ENCODE results near the gene SCN7A. TPM values are rescaled to one million over a fixed set of nuclear protein-coding genes. Genes with fewer than 3 reads are reported as not detected.
"Not testable (repeated sequence)": the region's sequence is repeated elsewhere in the genome, so short reads cannot be mapped to it uniquely, and the experiment has no call there.

Gene SCN7A
- total RNA-seq, 1 donor from 2014 or later = not detected

- intact Hi-C loops (cut with micrococcal nuclease) = no loop called here
These were observed 39.9 kb downstream of the SCN7A start for GRCh38 chr2:166454006-166454595.

- intact Hi-C loops (cut with micrococcal nuclease) = no loop called here
These were observed 42.6 kb downstream of the SCN7A start for GRCh38 chr2:166451468-166451867.

GRCh38 chr2:166449439-166449838 is 44.6 kb downstream of the SCN7A start:
- intact Hi-C loops (cut with micrococcal nuclease) = no loop called here

- intact Hi-C loops (cut with micrococcal nuclease) = no loop called here
These were observed 45.9 kb downstream of the SCN7A start for GRCh38 chr2:166448106-166448505.

GRCh38 chr2:166444306-166444705 is 49.7 kb downstream of the SCN7A start:
- intact Hi-C loops (cut with micrococcal nuclease) = no loop called here

- intact Hi-C loops (cut with micrococcal nuclease) = no loop called here
These were observed 53.7 kb downstream of the SCN7A start for GRCh38 chr2:166440313-166440712.

- intact Hi-C loops (cut with micrococcal nuclease) = no loop called here
These were observed 55.0 kb downstream of the SCN7A start for GRCh38 chr2:166439078-166439477.

- intact Hi-C loops (cut with micrococcal nuclease) = no loop called here
These were observed 57.1 kb downstream of the SCN7A start for GRCh38 chr2:166436976-166437375.

GRCh38 chr2:166436189-166436588 is 57.9 kb downstream of the SCN7A start:
- intact Hi-C loops (cut with micrococcal nuclease) = no loop called here

- intact Hi-C loops (cut with micrococcal nuclease) = no loop called here
These were observed 59.6 kb downstream of the SCN7A start for GRCh38 chr2:166434491-166434890.

GRCh38 chr2:166433457-166433856 is 60.6 kb downstream of the SCN7A start:
- intact Hi-C loops (cut with micrococcal nuclease) = no loop called here

GRCh38 chr2:166432331-166432730 is 61.7 kb downstream of the SCN7A start:
- intact Hi-C loops (cut with micrococcal nuclease) = no loop called here

- intact Hi-C loops (cut with micrococcal nuclease) = no loop called here
These were observed 69.2 kb downstream of the SCN7A start for GRCh38 chr2:166424841-166425240.

GRCh38 chr2:166419616-166419934 is 74.5 kb downstream of the SCN7A start:
- intact Hi-C loops (cut with micrococcal nuclease) = loop anchor here (5.0 kb wide), 1 partner anchor 52 kb away; no protein-coding TSS in a partner anchor

- intact Hi-C loops (cut with micrococcal nuclease) = loop anchor here (5.0 kb wide), 1 partner anchor 52 kb away; no protein-coding TSS in a partner anchor
These were observed 75.0 kb downstream of the SCN7A start for GRCh38 chr2:166418853-166419615.

GRCh38 chr2:166417669-166418068 is 76.4 kb downstream of the SCN7A start:
- intact Hi-C loops (cut with micrococcal nuclease) = loop anchor here (5.0 kb wide), 1 partner anchor 50 kb away; no protein-coding TSS in a partner anchor

- intact Hi-C loops (cut with micrococcal nuclease) = no loop called here
These were observed 80.8 kb downstream of the SCN7A start for GRCh38 chr2:166413255-166413654.

GRCh38 chr2:166411473-166412230 is 82.4 kb downstream of the SCN7A start:
- intact Hi-C loops (cut with micrococcal nuclease) = no loop called here

- intact Hi-C loops (cut with micrococcal nuclease) = no loop called here
These were observed 83.1 kb downstream of the SCN7A start for GRCh38 chr2:166410828-166411472.

- intact Hi-C loops (cut with micrococcal nuclease) = not testable (repeated sequence)
These were observed 86.3 kb downstream of the SCN7A start for GRCh38 chr2:166407746-166408145.

GRCh38 chr2:166406374-166406773 is 87.7 kb downstream of the SCN7A start:
- intact Hi-C loops (cut with micrococcal nuclease) = no loop called here

GRCh38 chr2:166405569-166405926 is 88.5 kb downstream of the SCN7A start:
- intact Hi-C loops (cut with micrococcal nuclease) = no loop called here

Measured in T-helper 1 cell treated with Interleukin-12 subunit alpha and Interleukin-12 subunit beta and Interleukin-4 antibody, amounts not matched to agents 30 ng/mL and 1 ng/mL, for 36 hours (primary cell).